Myocyte (in vitro differentiated cells): ENCODE results near the gene SPECC1. TPM values are rescaled to one million over a fixed set of nuclear protein-coding genes. Genes with fewer than 3 reads are reported as not detected.
A peak's percentile ranks its signal among the peaks of the same experiment; 100 is the strongest.
"Not testable (repeated sequence)": the region's sequence is repeated elsewhere in the genome, so short reads cannot be mapped to it uniquely, and the experiment has no call there.

Source experiments
- DNase-seq: peaks from one replicate; pipeline ENCODE4 v3.0.0-alpha.2; 2012; ENCODE audit warnings: low read depth
- total RNA-seq: library from RNA; depleted of rRNA; stranded (reverse); fragments of >200 nt; gene quantifications from 2 replicates; pipeline ENCODE4 v1.2.3, GENCODE V29; 2014

SPECC1 gene
- total RNA-seq, 1 donor from 2014 or later: 47.0 TPM

DNA sequence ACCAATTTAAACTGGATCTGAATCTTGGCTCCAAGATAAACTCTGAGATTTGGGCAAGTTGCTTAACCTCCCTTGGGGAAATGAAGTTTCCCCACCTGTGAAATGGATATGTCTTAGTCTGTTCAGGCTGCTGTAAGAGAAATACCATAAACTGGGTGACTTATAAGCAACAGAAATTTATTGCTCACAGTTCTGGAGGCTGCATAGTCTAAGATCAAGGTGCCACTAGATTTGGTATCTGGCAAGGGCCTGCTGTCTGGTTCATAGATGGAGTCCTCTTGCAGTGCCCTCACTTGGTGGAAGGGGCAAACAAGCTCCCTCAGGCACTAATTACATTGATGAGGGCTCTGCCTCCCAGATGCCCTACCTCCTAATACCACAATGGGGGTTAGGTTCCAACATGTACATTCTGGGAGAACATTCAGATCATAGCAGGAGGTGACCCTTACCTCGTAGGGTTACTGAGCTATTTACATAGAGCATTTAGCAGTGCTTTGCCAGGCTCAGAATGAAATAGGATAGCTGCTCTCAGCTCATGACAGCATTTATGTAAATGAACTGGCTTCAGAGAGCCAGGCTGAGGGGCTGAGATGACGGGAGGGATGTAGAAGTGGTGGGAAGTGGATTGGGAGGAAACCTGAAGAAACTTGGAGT lies 83.9 kb downstream of the SPECC1 start:
- no peak for DNase-seq

DNA sequence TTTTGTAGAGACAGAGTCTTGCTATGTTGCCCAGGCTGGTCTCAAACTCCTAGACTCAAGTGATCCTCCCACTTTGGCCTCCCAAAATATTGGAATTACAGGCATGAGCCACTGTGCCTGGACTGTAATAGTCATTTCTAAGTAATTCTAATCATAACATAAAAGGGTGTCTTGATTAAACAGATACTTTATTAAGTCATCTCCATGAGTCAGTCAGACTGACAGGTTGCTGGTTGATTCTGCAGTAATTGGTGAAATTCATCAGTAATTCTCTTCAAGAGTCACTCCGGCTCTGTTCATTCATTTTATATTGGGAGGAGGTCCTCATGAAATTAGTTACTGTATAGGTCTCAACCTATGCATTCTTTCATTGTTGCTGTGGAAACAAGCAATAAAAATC lies 85.6 kb downstream of the SPECC1 start:
- no peak for DNase-seq

DNA sequence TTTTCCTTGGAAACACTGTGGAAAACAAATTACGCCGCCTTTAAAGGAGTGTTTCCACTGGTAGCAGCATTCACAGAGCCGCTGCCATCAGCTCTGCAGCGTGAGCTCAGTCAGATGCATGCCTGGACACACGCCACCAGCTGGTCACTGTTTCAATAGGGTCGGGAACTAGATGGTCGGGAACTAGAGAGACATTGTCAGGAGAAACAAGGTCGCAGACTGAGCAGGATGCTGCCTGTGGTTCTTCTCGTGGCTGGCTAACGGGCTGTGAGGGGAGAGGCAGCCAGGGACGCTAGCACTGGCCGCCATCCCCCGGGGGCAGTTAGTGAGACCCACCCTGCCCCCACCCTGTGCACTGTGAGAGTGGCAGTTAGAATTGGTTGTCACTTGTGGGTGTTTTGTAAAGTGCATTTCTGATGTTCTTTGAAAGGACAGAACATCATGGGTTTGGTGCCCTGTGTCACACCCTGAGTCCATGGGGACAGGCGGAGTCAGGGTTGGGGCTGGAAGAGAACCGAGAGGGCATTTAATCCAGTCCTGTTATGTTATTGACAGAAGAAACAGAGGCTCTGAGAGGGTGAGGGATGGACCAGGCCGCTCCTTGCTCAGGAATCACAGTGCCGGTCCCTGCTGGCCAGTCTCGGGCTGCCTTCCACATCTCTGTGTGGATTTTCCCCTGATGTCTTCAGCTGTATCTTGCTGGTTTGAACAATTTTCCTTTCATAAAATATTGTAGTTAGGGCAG lies 86.3 kb downstream of the SPECC1 start:
- DNase-seq: peak; percentile 52

DNA sequence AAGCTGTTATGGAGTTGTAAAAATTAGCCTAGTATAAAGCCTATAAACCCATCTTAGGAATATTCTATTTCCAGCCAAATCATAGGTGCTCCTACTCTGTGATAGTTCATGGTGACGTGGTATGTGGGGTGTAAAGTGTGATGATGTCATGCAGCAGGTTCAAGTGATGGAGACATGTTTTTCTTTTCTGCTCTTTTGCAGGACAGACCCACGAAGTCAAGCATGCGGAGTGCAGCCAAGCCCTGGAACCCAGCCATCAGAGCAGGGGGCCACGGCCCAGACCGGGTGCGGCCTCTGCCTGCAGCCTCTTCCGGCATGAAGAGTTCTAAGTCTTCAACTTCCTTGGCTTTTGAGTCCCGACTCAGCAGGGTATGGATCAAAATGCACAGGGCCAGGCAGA lies 87.3 kb downstream of the SPECC1 start:
- no peak for DNase-seq

DNA sequence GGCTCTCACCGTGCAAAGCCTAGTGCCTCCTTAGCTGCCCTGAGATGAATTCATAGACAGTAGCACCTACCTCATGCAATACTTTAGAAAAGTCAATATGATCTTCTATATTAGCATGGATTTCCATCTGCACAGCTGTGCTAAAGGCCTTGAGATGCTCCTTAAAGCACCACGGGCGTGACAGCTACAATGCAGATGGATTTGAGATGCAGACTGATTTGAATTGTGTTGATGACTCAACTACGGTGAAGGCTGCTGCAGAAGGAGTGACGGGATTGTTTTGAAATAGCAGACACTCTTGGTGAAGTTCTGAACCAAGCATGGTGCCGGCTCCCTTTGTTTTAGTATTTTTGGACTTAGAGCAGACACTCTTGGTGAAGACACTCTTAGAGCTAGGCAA lies 88.2 kb downstream of the SPECC1 start:
- no peak for DNase-seq

DNA sequence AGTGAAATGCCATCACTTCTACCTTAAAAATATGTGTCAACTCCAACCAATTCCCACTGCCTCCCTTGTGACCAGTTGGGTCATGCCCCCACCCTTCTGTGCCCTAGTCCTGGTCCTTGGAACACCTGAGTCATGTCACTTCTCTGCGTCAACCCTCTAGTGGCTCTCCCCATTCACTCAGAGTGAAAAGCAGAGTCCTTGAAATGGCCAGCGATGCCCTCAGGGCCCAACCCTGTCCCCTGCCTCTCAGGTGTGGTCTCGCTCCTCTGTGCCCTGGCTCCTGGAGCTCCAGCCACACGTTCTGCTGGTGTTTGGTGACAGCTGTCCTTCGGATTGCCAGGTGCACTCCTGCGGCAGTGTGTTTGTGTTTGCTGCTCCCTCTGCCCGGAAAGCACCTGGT lies 89.2 kb downstream of the SPECC1 start:
- DNase-seq: no peak

DNA sequence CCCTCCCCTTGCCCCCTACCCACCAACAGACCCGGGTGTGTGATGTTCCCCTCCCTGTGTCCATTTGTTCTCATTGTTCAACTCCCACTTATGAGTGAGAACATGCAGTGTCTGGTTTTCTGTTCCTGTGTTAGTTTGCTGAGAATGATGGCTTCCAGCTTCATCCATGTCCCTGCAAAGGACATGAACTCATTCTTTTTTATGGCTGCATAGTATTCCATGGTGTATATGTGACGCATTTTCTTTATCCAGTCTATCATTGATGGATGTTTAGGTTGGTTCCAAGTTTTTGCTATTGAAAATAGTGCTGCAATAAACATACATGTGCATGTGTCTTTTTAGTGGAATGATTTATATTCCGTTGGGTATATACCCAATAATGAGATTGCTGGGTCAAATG lies 91.6 kb downstream of the SPECC1 start:
- DNase-seq: not testable (repeated sequence)

DNA sequence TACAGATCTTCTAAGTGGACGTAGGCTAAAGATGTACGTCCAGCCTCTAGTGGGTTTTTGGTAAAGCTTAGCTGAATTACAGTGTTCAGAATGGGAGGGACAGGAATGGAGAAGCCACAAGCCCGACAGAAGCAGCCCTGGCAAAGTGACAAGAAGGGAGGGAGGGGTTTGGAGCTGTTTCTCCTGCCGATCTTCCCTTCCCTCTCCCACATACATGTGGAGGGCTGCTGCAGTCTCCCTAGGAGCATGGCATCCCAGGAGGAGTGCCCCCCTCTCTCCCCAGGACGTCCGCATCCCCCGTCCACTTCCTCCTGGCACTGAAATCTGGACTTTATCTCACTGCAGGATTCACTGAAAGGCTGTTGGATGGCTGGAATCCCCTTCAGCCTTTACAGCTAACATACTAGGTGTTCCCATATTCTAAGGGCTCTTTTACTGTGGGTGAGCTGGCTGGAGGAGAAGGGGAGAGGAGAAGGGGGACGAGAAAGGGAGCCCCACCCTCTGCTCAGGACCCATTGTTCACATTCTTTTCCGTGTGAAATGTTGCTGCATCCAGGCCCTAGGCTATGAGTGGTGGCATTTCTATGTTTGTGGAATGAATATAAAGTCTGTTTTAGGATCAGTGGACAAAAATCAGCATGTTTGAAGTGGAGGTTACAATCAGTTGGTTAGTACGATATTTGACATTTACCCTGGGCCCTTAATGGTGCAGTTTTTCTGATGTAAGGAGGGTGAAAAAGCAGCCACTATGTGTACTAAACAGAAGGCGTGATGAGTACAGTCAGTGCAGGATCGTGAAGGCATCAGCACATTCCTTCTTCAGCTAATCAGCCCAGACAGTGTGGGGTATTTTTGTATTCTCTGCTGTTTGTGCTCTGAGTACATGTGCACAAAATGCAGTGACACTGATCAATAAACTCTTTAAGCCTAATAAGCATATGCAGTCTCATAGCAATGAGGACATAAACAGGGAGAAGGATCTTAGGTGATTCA lies 94.6 kb downstream of the SPECC1 start:
- no peak for DNase-seq

DNA sequence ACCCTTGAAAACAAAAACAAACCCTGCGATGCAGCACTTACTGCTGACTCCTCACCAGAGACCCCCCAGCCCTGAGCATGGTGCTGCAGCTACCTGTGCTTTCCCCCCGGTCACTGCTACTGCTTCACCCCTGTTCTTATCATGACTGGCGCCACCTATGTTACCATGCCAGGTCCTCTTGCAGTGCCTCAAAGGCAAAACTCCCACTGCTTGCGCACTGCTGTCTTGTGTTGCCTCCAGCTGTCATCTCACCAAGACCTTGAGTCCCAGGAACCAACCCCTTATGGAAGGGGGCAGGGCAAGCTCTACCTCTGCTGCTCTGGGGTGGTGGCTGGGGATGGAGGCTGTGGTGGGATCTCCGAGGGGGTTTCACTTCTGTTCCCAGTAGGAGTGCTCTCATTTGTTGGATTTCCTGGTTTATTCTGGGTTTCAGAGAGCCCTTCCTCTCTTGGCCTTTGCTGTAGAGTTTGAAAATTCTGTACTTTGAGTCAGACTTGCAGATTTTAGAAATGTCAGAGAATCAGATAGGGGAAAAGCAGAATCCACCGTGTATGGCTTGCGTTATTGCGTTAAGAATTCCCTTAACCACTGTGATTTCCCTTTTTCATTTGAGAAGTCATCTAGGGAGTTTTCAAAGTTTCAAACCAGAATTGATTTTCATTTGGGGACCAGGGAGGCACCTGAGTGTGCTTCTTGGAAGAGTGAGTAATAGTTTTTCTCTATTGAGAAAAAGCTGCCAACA lies 96.6 kb downstream of the SPECC1 start:
- DNase-seq: no peak

DNA sequence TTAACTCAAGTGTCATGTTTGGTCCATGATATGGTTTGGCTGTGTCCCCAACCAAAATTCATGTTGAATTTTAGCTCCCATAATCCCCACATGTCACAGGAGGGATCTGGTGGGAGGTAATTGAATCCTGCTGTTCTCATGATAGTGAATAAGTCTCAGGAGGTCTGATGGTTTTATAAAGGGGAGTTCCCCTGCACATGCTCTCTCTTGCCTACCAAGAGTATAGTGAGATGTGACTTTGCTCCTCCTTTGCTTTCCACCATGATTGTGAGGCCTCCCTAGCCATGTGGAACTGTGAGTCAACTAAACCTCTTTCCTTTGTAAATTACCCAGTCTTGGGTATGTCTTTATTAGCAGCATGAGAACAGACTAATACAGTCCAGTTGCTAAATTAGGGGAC lies 97.3 kb downstream of the SPECC1 start:
- DNase-seq: not testable (repeated sequence)

DNA sequence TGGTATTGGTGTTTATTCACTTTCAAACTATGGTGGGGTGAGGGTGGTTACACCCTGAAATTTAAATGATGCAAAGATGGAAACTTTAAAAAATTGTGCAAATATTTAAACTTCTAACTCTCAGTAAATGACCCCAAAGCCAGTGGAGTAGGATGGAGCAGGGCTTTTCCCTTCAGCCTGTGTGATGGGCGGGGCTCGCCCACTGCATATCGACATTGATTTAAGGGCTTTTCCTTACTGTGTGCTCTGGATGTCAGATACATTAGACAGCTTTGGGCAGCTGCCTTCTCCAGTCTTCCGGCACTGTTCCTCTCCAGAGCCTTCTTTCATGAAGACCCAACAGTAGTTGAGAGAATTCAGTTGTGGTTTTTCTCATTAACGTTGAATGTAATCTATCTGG lies 99.9 kb downstream of the SPECC1 start:
- no peak for DNase-seq

DNA sequence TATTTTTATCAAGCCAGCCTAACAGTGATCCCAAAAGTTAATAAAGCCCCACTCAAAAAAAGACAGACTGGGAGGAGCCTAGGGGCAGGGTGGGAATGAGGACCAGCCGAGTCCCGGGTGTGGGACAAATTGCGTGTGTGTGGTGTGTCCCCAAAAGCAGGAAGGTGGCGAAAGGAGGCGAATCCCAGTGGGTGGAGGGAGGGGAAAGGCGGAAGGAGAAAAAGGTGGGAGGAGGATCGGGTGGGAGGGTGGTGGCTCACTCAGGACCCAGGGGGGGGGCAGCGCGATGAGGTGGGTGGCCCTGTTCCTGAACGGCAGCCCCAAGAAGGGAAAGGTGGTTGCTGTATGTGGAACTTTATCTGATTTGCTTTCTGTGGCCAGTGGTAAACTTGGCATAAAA lies 102.4 kb downstream of the SPECC1 start:
- DNase-seq: no peak

DNA sequence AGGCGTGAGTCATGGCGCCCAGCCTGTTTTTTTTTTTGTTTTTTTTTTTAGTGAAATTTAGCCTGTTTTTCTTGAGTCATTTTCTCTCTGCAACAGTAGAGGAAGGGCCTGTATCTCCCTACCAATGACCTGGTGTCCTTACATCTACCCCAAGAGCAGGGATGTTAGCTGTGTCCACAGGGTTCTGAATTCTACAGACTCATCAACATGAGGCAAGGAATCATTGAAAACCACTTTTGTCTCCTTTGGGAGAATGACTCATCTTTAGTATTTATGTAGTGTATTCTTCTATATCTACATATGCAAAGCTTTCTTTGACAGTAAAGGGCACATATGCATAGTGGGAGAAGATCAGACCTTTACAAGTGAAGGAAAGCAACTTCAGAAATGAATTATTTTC lies 105.3 kb downstream of the SPECC1 start:
- DNase-seq: no peak

DNA sequence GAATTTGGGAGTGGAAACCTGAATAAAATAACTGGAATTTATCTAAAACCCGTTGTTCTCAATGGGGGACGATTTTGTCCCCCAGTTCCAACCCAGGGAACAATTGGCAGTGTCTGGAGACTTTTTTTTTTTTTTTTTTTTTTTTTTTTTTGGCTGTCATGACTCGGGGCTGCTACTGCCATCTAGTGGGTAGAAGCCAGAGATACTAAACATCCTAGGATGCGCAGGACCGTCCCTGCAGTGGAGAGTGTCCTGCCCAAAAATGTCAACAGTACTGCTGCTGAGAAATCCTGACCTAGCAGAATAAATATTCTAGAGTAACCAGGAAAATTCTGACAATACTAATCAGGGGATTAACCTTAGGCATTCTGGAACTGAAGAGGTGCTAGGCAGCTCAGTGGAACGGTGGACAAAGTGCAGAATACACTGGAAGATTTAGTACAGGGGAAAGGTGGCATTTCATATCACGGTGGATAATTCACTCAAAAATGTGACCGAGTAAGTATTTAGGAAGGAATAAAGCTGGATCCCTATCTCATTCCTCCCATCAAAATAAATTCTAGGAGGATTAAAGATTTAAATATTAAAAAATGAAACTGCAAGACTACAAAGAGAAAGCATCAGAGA lies 107.6 kb downstream of the SPECC1 start:
- peak; percentile 74 for DNase-seq

DNA sequence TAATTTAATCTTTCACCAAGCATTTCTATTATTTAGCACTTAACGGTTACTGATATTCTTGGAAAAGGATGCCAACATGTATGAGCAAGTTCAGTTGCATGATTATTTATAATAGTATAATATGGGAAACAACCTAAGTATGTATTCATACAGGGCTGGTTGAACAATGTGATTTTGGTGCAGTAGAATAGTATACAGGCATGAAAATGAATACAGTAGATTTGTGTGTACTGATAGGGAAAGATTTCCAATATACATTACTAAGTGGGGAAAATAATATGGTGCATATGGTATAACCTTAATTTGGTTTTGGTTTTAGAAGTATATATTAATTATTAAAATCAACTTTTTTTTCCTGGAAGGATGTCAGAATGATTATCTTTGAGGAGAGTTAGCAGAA lies 109.1 kb downstream of the SPECC1 start:
- DNase-seq: no peak

DNA sequence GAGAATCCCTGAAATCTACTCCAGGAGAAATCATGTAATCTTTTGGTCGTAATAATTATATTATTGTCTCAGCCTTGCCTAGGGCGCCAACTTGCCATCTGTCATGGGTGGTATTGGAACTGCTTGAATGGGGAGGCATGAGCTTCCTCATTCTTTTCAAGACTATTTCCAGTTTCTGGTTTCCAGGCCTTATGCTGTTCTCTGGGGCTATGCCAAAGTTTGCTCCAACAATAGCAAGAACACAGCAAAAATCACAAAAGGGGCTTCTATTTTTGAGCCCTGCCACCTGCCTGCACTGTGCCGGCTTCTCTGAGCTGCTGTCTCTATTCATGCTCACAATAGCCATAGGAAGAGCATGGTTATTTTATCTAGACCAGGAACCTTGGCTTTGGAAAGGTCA lies 111.7 kb downstream of the SPECC1 start:
- peak; percentile 62 for DNase-seq

DNA sequence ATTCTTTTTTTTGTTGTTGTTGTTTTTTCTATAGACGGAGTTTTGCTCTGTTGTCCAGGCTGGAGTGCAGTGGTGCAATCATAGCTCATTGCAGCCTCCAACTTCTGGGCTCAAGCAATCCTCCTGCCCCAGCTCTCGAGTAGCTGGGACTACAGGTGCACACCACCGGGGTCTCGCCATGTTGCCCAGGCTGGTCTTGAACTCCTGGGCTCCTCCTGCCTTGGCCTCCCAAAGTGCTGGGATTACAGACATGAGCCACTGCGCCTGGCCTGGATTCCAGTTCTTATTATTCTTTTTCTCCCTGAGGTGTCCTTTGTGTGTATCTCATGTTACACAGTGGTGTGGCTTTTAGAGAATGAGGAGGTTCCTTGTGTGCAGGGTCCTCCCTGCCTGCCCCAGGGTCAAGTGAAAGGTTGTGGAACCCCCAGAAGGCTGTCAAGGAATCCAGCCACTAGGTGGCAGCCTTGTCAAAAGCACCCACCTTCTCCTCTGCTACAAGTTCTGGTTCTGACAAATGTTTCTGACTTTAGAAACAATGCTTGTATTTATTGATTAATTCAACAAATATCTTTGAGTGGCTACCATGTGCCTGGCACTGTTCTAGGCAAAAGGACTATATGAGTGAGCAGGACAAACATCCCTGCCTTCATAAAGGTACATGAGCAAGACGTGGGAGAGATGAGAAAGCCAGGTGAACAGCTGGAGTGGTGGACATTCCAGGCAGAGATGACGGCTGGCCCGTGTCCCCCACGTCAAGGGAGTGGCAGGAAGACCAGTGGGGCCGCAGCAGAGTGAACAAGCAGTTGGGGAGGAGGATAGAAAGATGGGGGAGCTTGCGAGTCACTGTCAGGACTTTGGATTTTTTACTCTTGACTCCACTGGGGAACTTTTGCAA lies 112.4 kb downstream of the SPECC1 start:
- peak; percentile 82 for DNase-seq

DNA sequence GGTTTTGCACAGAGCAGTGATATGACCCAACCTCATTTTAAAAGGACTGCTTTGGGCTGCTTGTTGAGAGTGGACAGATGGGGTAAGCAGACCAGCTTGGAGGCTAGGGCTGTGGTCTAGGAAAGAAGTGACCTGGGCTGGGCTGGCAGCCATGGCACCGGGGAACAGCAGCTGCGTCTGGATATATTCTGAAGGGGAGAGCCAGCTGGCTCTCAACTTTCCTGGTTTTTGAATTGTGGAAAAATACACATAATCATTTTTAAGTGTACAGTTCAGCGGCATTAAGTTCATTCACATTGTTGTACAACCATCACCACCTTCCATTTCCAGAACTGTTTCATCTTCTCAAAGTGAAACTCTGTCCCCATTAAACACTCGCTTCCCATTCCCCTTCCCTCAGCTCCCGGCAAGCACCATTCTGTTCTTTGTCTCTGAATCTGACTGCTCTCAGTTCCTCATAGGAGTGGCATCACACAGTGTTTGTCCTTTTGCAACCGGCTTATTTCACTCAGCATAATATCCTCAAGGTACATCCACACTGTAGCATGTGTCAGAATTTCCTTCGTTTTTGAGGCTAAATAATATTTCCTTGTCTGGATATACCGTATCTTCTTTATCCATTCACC lies 113.2 kb downstream of the SPECC1 start:
- DNase-seq: peak; percentile 86

DNA sequence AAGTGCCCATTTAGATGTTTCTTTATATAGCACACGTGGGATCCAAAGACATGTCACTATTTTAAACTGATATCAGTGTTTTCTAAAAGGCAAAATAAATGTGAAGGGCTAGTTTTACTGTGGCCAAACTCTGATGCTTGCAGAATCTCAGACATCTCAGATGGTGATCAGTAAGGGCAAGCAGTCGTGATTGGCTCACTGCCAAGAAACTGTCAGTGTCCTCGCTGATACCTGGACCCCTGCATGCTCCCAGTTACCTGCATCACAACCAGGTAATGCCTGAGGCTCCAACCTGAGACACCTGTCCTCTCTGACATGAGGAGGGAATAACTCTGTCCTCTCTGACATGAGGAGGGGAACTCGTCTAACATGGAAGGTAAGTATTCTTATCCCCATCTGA lies 114.0 kb downstream of the SPECC1 start:
- DNase-seq: no peak
